Measurements from ENCODE around the gene SPG11. TPM values are rescaled to one million over a fixed set of nuclear protein-coding genes. Genes with fewer than 3 reads are reported as not detected.

Gene SPG11
- total and polyA plus RNA-seq, 10 of the 15 experiments (the other 5 are each of a cell fraction or from before 2014, with no cell fraction given): 22.1 to 85.1 (median 47.2) TPM

- intact Hi-C loops (cut with micrococcal nuclease; ENCODE audit: unreplicated experiment): no loop called here
- peaks cover 62% of the 10 kb centered on the region for H3K4me1 ChIP-seq (ENCODE audit: control insufficient read depth, insufficient read depth, low read length)
- SMC1A ChIA-PET (ENCODE audit: uncharacterized antibody, unreplicated experiment): interaction anchor here (1.2 to 3.4 kb wide), 5 partner anchors 9 to 70 kb away, joined by 3 to 21 read pairs (median 15); partner anchors contain the start of genes B2M and PATL2
- H2AFZ ChIP-seq (ENCODE audit: control insufficient read depth, low read depth, low read length): no peak overlapping the region
- ATAC-seq (no peak), FAIRE-seq (no peak), DNase-seq (ENCODE audit: low read depth, low spot score) (no peak)
- POLR2A ChIA-PET: interaction anchor here (0.7 to 11.4 kb wide), 6 partner anchors 9 to 67 kb away, joined by 4 to 194 read pairs (median 16); partner anchors contain the start of gene TRIM69
- H3K9ac ChIP-seq (ENCODE audit: control insufficient read depth, insufficient read depth, low read length): no peak overlapping the region
- TF ChIP-seq TCF12 (IDR thresholded peaks at IDR 0.05; ENCODE audit: low read depth, low read length): 0 out of 2 replicates have a peak, but pooled peaks have one; percentile 34
- TF ChIP-seq TCF3 (IDR thresholded peaks at IDR 0.05; ENCODE audit: borderline replicate concordance, insufficient read depth, low read depth, low read length): 0 out of 2 replicates have a peak, but pooled peaks have one; percentile 32
- TF ChIP-seq CHD4 (IDR thresholded peaks at IDR 0.05): no peak
- CTCF ChIA-PET: interaction anchor here (0.9 to 9.8 kb wide), 6 partner anchors 9 to 70 kb away, joined by 3 to 203 read pairs (median 5); partner anchors contain the start of genes B2M, PATL2 and TRIM69
- BruUV-seq (replicated peaks): no TSS peak
- peaks cover 27% of the 10 kb centered on the region for H3K79me2 ChIP-seq (ENCODE audit: control insufficient read depth, insufficient read depth, low read length)
- WGBS (ENCODE audit: insufficient coverage, insufficient replicate concordance, low lambda C conversion rate, missing lambda C conversion rate): 19% methylated on average over 2 of the region's 2 CpGs
- RAD21 ChIA-PET (ENCODE audit: unreplicated experiment): interaction anchor here (9.8 to 18.1 kb wide), 2 partner anchors 42 to 63 kb away, joined by 231 to 680 read pairs; partner anchors contain the start of genes B2M, PATL2 and TRIM69
- H4K20me1 ChIP-seq (ENCODE audit: control insufficient read depth, insufficient read depth): no peaks in the 10 kb centered on the region
- in situ Hi-C loops (cut with MboI): loop anchor here (5.0 kb wide), 1 partner anchor 43 kb away; the partner anchor contains the start of genes B2M and PATL2
- no peaks in the 10 kb centered on the region; the same call in 2 of the 3 replicates for H3K9me3 ChIP-seq (replicated peaks; ENCODE audit: control insufficient read depth, insufficient read depth, low read length)
- peaks cover 0 to 2% of the 10 kb centered on the region in 2 experiments; a peak in 1 of 4 replicates for H3K36me3 ChIP-seq (ENCODE audit: control insufficient read depth in 2 of 2, insufficient read depth in 2 of 2, low read length in 1 of 2)
- H3K4me3 ChIP-seq: no peak overlapping the region
- H3K4me2 ChIP-seq (ENCODE audit: control insufficient read depth, insufficient read depth): no peak overlapping the region
- H3K27ac ChIP-seq (ENCODE audit: control insufficient read depth, insufficient read depth): no peak overlapping the region
- no peaks in the 10 kb centered on the region for H3K27me3 ChIP-seq (replicated peaks in 1 of 2; ENCODE audit: control insufficient read depth in 2 of 2, insufficient read depth in 2 of 2, low read length in 1 of 2)
These were observed 5.5 kb upstream of the SPG11 start for GRCh38 chr15:44668921-44669320.

GRCh38 chr15:44667039-44667360 is 3.5 kb upstream of the SPG11 start:
- no peak for ATAC-seq
- peak overlapping the region; percentile 65 for H3K4me2 ChIP-seq (ENCODE audit: control insufficient read depth, insufficient read depth)
- H3K79me2 ChIP-seq (ENCODE audit: control insufficient read depth, insufficient read depth, low read length): peaks cover 45% of the 10 kb centered on the region
- peak overlapping the region; percentile 98 for H3K27ac ChIP-seq (ENCODE audit: control insufficient read depth, insufficient read depth)
- peak overlapping the region; percentile 33 for H3K9ac ChIP-seq (ENCODE audit: control insufficient read depth, insufficient read depth, low read length)
- in situ Hi-C loops (cut with MboI): loop anchor here (5.0 kb wide), 1 partner anchor 45 kb away; the partner anchor contains the start of genes B2M and PATL2
- FAIRE-seq: no peak
- H3K36me3 ChIP-seq (ENCODE audit: control insufficient read depth in 2 of 2, insufficient read depth in 2 of 2, low read length in 1 of 2): peaks cover 0 to 2% of the 10 kb centered on the region in 2 experiments; a peak in 1 of 4 replicates
- no peaks in the 10 kb centered on the region for H3K9me3 ChIP-seq (replicated peaks; ENCODE audit: control insufficient read depth, insufficient read depth, low read length)
- WGBS (ENCODE audit: insufficient coverage, insufficient replicate concordance, low lambda C conversion rate, missing lambda C conversion rate): 29% methylated on average over 3 of the region's 3 CpGs
- H3K4me3 ChIP-seq: peak overlapping the region; percentile 46; the same call in 1 of the 2 replicates
- intact Hi-C loops (cut with micrococcal nuclease; ENCODE audit: unreplicated experiment): no loop called here
- no TSS peak for BruUV-seq (replicated peaks)
- CTCF ChIA-PET: interaction anchor here (0.6 to 10.2 kb wide), 12 partner anchors 8 to 89 kb away, joined by 3 to 454 read pairs (median 6); partner anchors contain the start of genes B2M, PATL2 and TRIM69
- peak overlapping the region; percentile 71 for H2AFZ ChIP-seq (ENCODE audit: control insufficient read depth, low read depth, low read length)
- no peaks in the 10 kb centered on the region for H3K27me3 ChIP-seq (replicated peaks in 1 of 2; ENCODE audit: control insufficient read depth in 2 of 2, insufficient read depth in 2 of 2, low read length in 1 of 2)
- peaks cover 52% of the 10 kb centered on the region for H3K4me1 ChIP-seq (ENCODE audit: control insufficient read depth, insufficient read depth, low read length)
- RAD21 ChIA-PET (ENCODE audit: unreplicated experiment): interaction anchor here (0.6 to 18.1 kb wide), 9 partner anchors 10 to 253 kb away, joined by 3 to 680 read pairs (median 4); partner anchors contain the start of genes B2M, PATL2 and TRIM69
- no peaks in the 10 kb centered on the region for H4K20me1 ChIP-seq (ENCODE audit: control insufficient read depth, insufficient read depth)
- SMC1A ChIA-PET (ENCODE audit: uncharacterized antibody, unreplicated experiment): interaction anchor here (0.8 to 12.4 kb wide), 8 partner anchors 10 to 69 kb away, joined by 3 to 383 read pairs (median 80); partner anchors contain the start of genes B2M, PATL2 and TRIM69
- no peak for DNase-seq (ENCODE audit: low read depth, low spot score)
- POLR2A ChIA-PET: interaction anchor here (1.1 to 11.4 kb wide), 7 partner anchors 11 to 94 kb away, joined by 3 to 255 read pairs (median 60); partner anchors contain the start of genes B2M, PATL2 and TRIM69
- TF ChIP-seq USF2 (IDR thresholded peaks at IDR 0.05; ENCODE audit: borderline replicate concordance, low read depth, low read length): no peak
- no peak for TF ChIP-seq POLR2A (IDR thresholded peaks at IDR 0.05; ENCODE audit: low read depth, low read length)
- no peak for TF ChIP-seq ZNF24 (IDR thresholded peaks at IDR 0.05)
- TF ChIP-seq EP300 (IDR thresholded peaks at IDR 0.05; ENCODE audit: borderline replicate concordance in 1 of 2, control insufficient read depth in 1 of 2, low read depth in 2 of 2, low read length in 2 of 2): no peak
- TF ChIP-seq IKZF2 (IDR thresholded peaks at IDR 0.05): peak; percentile 37 to 54; a peak in 2 of 4 replicates
- no peak for TF ChIP-seq SREBF2 (IDR thresholded peaks at IDR 0.05; ENCODE audit: low read length)
- TF ChIP-seq IKZF1 (conservative IDR thresholded peaks at IDR 0.05): peak; percentile 36; the same call in 1 of the 2 replicates
- TF ChIP-seq POU2F2 (IDR thresholded peaks at IDR 0.05; ENCODE audit: borderline replicate concordance, low read depth, low read length): no peak
- TF ChIP-seq FOXM1 (IDR thresholded peaks at IDR 0.05; ENCODE audit: low read depth, low read length): no peak
- no peak for TF ChIP-seq SUPT20H (IDR thresholded peaks at IDR 0.05; ENCODE audit: borderline replicate concordance, control insufficient read depth, low read depth, low read length)
- TF ChIP-seq BCL3 (IDR thresholded peaks at IDR 0.05; ENCODE audit: borderline replicate concordance, insufficient read depth, low read depth, low read length, poor library complexity, severe bottlenecking): no peak
